Naive thymus-derived CD4-positive, alpha-beta T cell (primary cell): ENCODE data around the gene SHCBP1L. TPM values are rescaled to one million over a fixed set of nuclear protein-coding genes. Genes with fewer than 3 reads are reported as not detected.
"Not testable (repeated sequence)": the region's sequence is repeated elsewhere in the genome, so short reads cannot be mapped to it uniquely, and the experiment has no call there.

ENCODE experiments used
- ATAC-seq: fragments of 150-1000 bp; cut with Tn5 transposase; 2 replicates; pipeline ENCODE4 v1.10.0; 2021; ENCODE audit warnings: mild to moderate bottlenecking, moderate library complexity
- CTCF ChIA-PET: fragments of 350-600 bp; sonication (Branson Sonifier 250); formaldehyde crosslinking; loops from one replicate; lab custom pipeline; 2021; ENCODE audit warnings: antibody characterized with exemption; lab: Charles Lee
- POLR2A ChIA-PET: fragments of 350-600 bp; sonication (Branson Sonifier 250); formaldehyde crosslinking; loops from one replicate; lab custom pipeline; 2021; ENCODE audit warnings: antibody characterized with exemption, inconsistent platforms; lab: Charles Lee
- DNase-seq, 9 donors: peaks; one replicate each; pipeline versions ENCODE4 v3.0.0 to v3.0.0-alpha.2; 2020 to 2022; ENCODE audit warnings: mixed read lengths in 1 of 9
- H3K27ac ChIP-seq: one replicate; pipeline ENCODE4 v1.7.0; 2013; ENCODE audit warnings: mild to moderate bottlenecking, low read depth, low read length, moderate library complexity
- H3K27me3 ChIP-seq, 2 donors: one replicate each; pipeline ENCODE4 v1.7.0; 2013; ENCODE audit warnings: low read length in 2 of 2, mild to moderate bottlenecking in 2 of 2, moderate library complexity in 2 of 2; ENCODE audit not compliant: control insufficient read depth in 2 of 2, insufficient read depth in 2 of 2
- H3K36me3 ChIP-seq, 3 experiments: 1 replicate in 2 of 3; 2 replicates in 1 of 3; pipeline ENCODE4 v1.7.0; 2013; ENCODE audit warnings: low read length in 3 of 3, mild to moderate bottlenecking in 3 of 3, moderate library complexity in 1 of 3; ENCODE audit not compliant: insufficient read depth in 3 of 3, control insufficient read depth in 2 of 3
- H3K4me1 ChIP-seq, 2 donors: one replicate each; pipeline ENCODE4 v1.7.0; 2013; ENCODE audit warnings: low read length in 2 of 2, mild to moderate bottlenecking in 2 of 2, moderate library complexity in 1 of 2; ENCODE audit not compliant: control insufficient read depth in 2 of 2, insufficient read depth in 2 of 2
- H3K4me3 ChIP-seq: 2 replicates; pipeline ENCODE4 v1.7.0; 2013; ENCODE audit warnings: mild to moderate bottlenecking, low read length
- H3K9me3 ChIP-seq, 3 experiments: 1 replicate in 2 of 3; 2 replicates in 1 of 3; pipeline ENCODE4 v1.7.0; 2013; ENCODE audit warnings: low read length in 3 of 3; ENCODE audit not compliant: control insufficient read depth in 2 of 3
- H3K27ac Mint-ChIP-seq, 9 donors: one replicate each; pipeline ENCODE4 v1.8.0; 2020 to 2022; ENCODE audit warnings: mixed read lengths in 9 of 9, mild to moderate bottlenecking in 8 of 9, moderate library complexity in 5 of 9, inconsistent platforms in 2 of 9
- H3K27me3 Mint-ChIP-seq, 5 donors: one replicate each; pipeline ENCODE4 v1.8.0; 2021 to 2022; ENCODE audit warnings: mixed read lengths in 5 of 5, mild to moderate bottlenecking in 1 of 5
- H3K36me3 Mint-ChIP-seq, 5 donors: one replicate each; pipeline ENCODE4 v1.8.0; 2020 to 2022; ENCODE audit warnings: mixed read lengths in 5 of 5, mild to moderate bottlenecking in 3 of 5, inconsistent platforms in 1 of 5
- H3K4me1 Mint-ChIP-seq, 7 donors: one replicate each; pipeline ENCODE4 v1.8.0; 2020 to 2022; ENCODE audit warnings: mixed read lengths in 7 of 7, mild to moderate bottlenecking in 3 of 7, inconsistent platforms in 1 of 7
- H3K4me3 Mint-ChIP-seq, 10 donors: one replicate each; pipeline ENCODE4 v1.8.0; 2020 to 2022; ENCODE audit warnings: mild to moderate bottlenecking in 10 of 10, mixed read lengths in 10 of 10, moderate library complexity in 6 of 10, inconsistent platforms in 2 of 10
- H3K9me3 Mint-ChIP-seq, 11 donors: one replicate each; pipeline ENCODE4 v1.8.0; 2020 to 2022; ENCODE audit warnings: mixed read lengths in 11 of 11, mild to moderate bottlenecking in 4 of 11, inconsistent platforms in 1 of 11, moderate library complexity in 1 of 11
- intact Hi-C, 2 donors: fragments of 100-400 bp; cut with micrococcal nuclease; formaldehyde crosslinking; loops; one replicate each; pipeline ENCODE4 v1.15.1; 2023
- polyA plus RNA-seq, 2 donors: library from polyadenylated mRNA; unstranded; fragments of 300-500 nt; fragmentation: Illumina TruSeq; gene quantifications; one replicate each; pipeline ENCODE4 v1.2.3, GENCODE V29; 2021
- total RNA-seq, 6 experiments: library from RNA in 5 of 6; stranded (reverse) in 5 of 6; gene quantifications; 1 replicate in 5 of 6; 2 replicates in 1 of 6; pipeline ENCODE4 v1.2.3 and lab custom pipeline; 2021 to 2026

The SHCBP1L gene
- total and polyA plus RNA-seq, 7 experiments from 2014 or later: not detected

- Mint-ChIP-seq H3K9me3 (peaks cover 0 to 5% (median 0%) of the 10 kb centered on the region in 11 donors), H3K4me3 (no peak overlapping the region), H3K27ac (peak overlapping the region in 1 of 9 donors; percentile 25), H3K27me3 (peaks cover 26 to 48% (median 38%) of the 10 kb centered on the region in 5 donors), H3K4me1 (peaks cover 0 to 5% (median 0%) of the 10 kb centered on the region in 7 donors), H3K36me3 (no peaks in the 10 kb centered on the region)
- no peaks in the 10 kb centered on the region for H3K36me3 ChIP-seq
- no peak overlapping the region for H3K4me3 ChIP-seq
- ChIA-PET CTCF (no interaction called here), POLR2A (no interaction called here)
- H3K27ac ChIP-seq: no peak overlapping the region
- no peaks in the 10 kb centered on the region for H3K4me1 ChIP-seq
- intact Hi-C loops: no loop called here
- H3K9me3 ChIP-seq: no peaks in the 10 kb centered on the region
- no peak for DNase-seq
- no peaks in the 10 kb centered on the region for H3K27me3 ChIP-seq
- no peak for ATAC-seq
These were observed 3.9 kb upstream of the SHCBP1L start for GRCh38 chr1:182956708-182957365.

- ChIA-PET CTCF (no interaction called here), POLR2A (no interaction called here)
- no peak for DNase-seq
- Mint-ChIP-seq H3K27ac (no peak overlapping the region), H3K9me3 (peaks cover 0 to 5% (median 0%) of the 10 kb centered on the region in 11 donors), H3K36me3 (no peaks in the 10 kb centered on the region), H3K27me3 (peaks cover 32 to 49% (median 37%) of the 10 kb centered on the region in 5 donors), H3K4me3 (no peak overlapping the region), H3K4me1 (peaks cover 0 to 5% (median 0%) of the 10 kb centered on the region in 7 donors)
- H3K27me3 ChIP-seq: no peaks in the 10 kb centered on the region
- H3K9me3 ChIP-seq: no peaks in the 10 kb centered on the region
- no peaks in the 10 kb centered on the region for H3K4me1 ChIP-seq
- intact Hi-C loops: no loop called here
- no peak overlapping the region for H3K27ac ChIP-seq
- no peak overlapping the region for H3K4me3 ChIP-seq
- H3K36me3 ChIP-seq: no peaks in the 10 kb centered on the region
- peak; percentile 46 for ATAC-seq
These were observed 2.9 kb upstream of the SHCBP1L start for GRCh38 chr1:182955596-182956588.

GRCh38 chr1:182953826-182954225 lies 860 bp upstream of the SHCBP1L start:
- DNase-seq: no peak
- Histone ChIP-seq H3K27me3 (no peaks in the 10 kb centered on the region), H3K4me1 (no peaks in the 10 kb centered on the region), H3K27ac (no peak overlapping the region), H3K9me3 (no peaks in the 10 kb centered on the region), H3K36me3 (no peaks in the 10 kb centered on the region), H3K4me3 (no peak overlapping the region)
- POLR2A ChIA-PET: no interaction called here
- intact Hi-C loops: no loop called here
- ATAC-seq: no peak
- H3K27me3 Mint-ChIP-seq: peaks cover 29 to 49% (median 37%) of the 10 kb centered on the region in 5 donors
- no peak overlapping the region for H3K27ac Mint-ChIP-seq
- peaks cover 0 to 5% (median 0%) of the 10 kb centered on the region in 7 donors for H3K4me1 Mint-ChIP-seq
- peaks cover 0 to 5% (median 0%) of the 10 kb centered on the region in 11 donors for H3K9me3 Mint-ChIP-seq
- no peaks in the 10 kb centered on the region for H3K36me3 Mint-ChIP-seq
- peak overlapping the region in 1 of 10 donors; percentile 41 for H3K4me3 Mint-ChIP-seq
- CTCF ChIA-PET: interaction anchor here (0.6 kb wide), 1 partner anchor 25 kb away, joined by 3 read pairs; no protein-coding TSS in a partner anchor

- H3K9me3 Mint-ChIP-seq, H3K4me3 Mint-ChIP-seq, DNase-seq, H3K4me1 ChIP-seq, CTCF ChIA-PET, H3K4me3 ChIP-seq, H3K9me3 ChIP-seq, H3K4me1 Mint-ChIP-seq, ATAC-seq, H3K36me3 Mint-ChIP-seq, H3K27ac ChIP-seq, H3K27ac Mint-ChIP-seq, POLR2A ChIA-PET, H3K36me3 ChIP-seq, H3K27me3 ChIP-seq, intact Hi-C loops: not testable (repeated sequence)
- H3K27me3 Mint-ChIP-seq: peaks cover 29 to 58% (median 40%) of the 10 kb centered on the region in 5 donors
These were observed 9.6 kb downstream of the SHCBP1L start for GRCh38 chr1:182943336-182943735.

- H3K27me3 ChIP-seq, intact Hi-C loops, H3K4me1 ChIP-seq, H3K9me3 Mint-ChIP-seq, H3K4me3 Mint-ChIP-seq, H3K4me1 Mint-ChIP-seq, H3K27ac ChIP-seq, H3K4me3 ChIP-seq, POLR2A ChIA-PET, CTCF ChIA-PET, ATAC-seq, DNase-seq, H3K9me3 ChIP-seq, H3K36me3 ChIP-seq: not testable (repeated sequence)
- peaks cover 0 to 10% (median 0%) of the 10 kb centered on the region in 5 donors for H3K36me3 Mint-ChIP-seq
- H3K27ac Mint-ChIP-seq: peak overlapping the region in 1 of 9 donors; percentile 38
- peaks cover 41 to 62% (median 46%) of the 10 kb centered on the region in 5 donors for H3K27me3 Mint-ChIP-seq
These were observed 10.8 kb downstream of the SHCBP1L start for GRCh38 chr1:182942145-182942544.

GRCh38 chr1:182939413-182939812 lies 13.6 kb downstream of the SHCBP1L start:
- intact Hi-C loops: no loop called here
- POLR2A ChIA-PET: no interaction called here
- Mint-ChIP-seq H3K9me3 (peaks cover 0 to 24% (median 8%) of the 10 kb centered on the region in 11 donors), H3K36me3 (peaks cover 0 to 8% (median 0%) of the 10 kb centered on the region in 5 donors), H3K4me3 (no peak overlapping the region), H3K4me1 (peaks cover 0 to 4% (median 0%) of the 10 kb centered on the region in 7 donors), H3K27ac (no peak overlapping the region), H3K27me3 (peaks cover 40 to 59% (median 46%) of the 10 kb centered on the region in 5 donors)
- no peak for DNase-seq
- CTCF ChIA-PET: no interaction called here
- Histone ChIP-seq H3K27ac (no peak overlapping the region), H3K27me3 (no peaks in the 10 kb centered on the region), H3K4me3 (no peak overlapping the region), H3K36me3 (no peaks in the 10 kb centered on the region), H3K4me1 (no peaks in the 10 kb centered on the region), H3K9me3 (no peaks in the 10 kb centered on the region)
- ATAC-seq: no peak
